PC-9 (cell line): Measurements from ENCODE around the gene ELP4. TPM values are rescaled to one million over a fixed set of nuclear protein-coding genes. Genes with fewer than 3 reads are reported as not detected.

Experiments used
- BruUV-seq: library from RNA; stranded (reverse); fragments of 400-500 nt; replicated peaks from 2 replicates; lab custom pipeline; 2021; lab: Mats Ljungman, UMichigan
- CTCF ChIA-PET: fragments of 300-600 bp; sonication (Branson Sonifier 250); formaldehyde crosslinking; loops from one replicate; lab custom pipeline; 2022; ENCODE audit warnings: antibody characterized with exemption; lab: Charles Lee
- POLR2A ChIA-PET: fragments of 300-600 bp; sonication (Branson Sonifier 250); formaldehyde crosslinking; loops from one replicate; lab custom pipeline; 2022; ENCODE audit warnings: antibody characterized with exemption; ENCODE audit not compliant: unreplicated experiment; lab: Charles Lee
- DNase-seq, 2 experiments: peaks; one replicate each; pipeline versions ENCODE4 v3.0.0 to v3.0.0-alpha.2; 2015 to 2022; ENCODE audit warnings: mixed read lengths in 1 of 2
- H2AFZ ChIP-seq: fragments of 200-600 bp; sonication (generic); 2 replicates; pipeline ENCODE4 v1.8.1; 2017; ENCODE audit warnings: antibody characterized with exemption
- H3F3A ChIP-seq: fragments of 200-600 bp; sonication (generic); 2 replicates; pipeline ENCODE4 v1.8.1; 2017; ENCODE audit warnings: antibody characterized with exemption, mild to moderate bottlenecking, low read depth; ENCODE audit not compliant: insufficient read depth
- H3K27ac ChIP-seq: fragments of 200-600 bp; sonication (generic); 2 replicates; pipeline ENCODE4 v1.6.1; 2016; ENCODE audit warnings: mixed run types
- H3K27me3 ChIP-seq: fragments of 200-600 bp; sonication (generic); 2 replicates; pipeline ENCODE4 v1.6.1; 2016; ENCODE audit warnings: low read depth, mixed run types; ENCODE audit not compliant: insufficient read depth
- H3K36me3 ChIP-seq: fragments of 200-600 bp; sonication (generic); 2 replicates; pipeline ENCODE4 v1.6.1; 2016; ENCODE audit warnings: low read depth, mixed run types
- H3K4me1 ChIP-seq: fragments of 200-600 bp; sonication (generic); replicated peaks from 2 replicates; pipeline ENCODE4 v1.6.1; 2016; ENCODE audit warnings: mixed run types; ENCODE audit not compliant: insufficient read depth
- H3K4me2 ChIP-seq: fragments of 200-600 bp; sonication (generic); 2 replicates; pipeline ENCODE4 v1.6.1; 2017; ENCODE audit warnings: mixed run types
- H3K4me3 ChIP-seq: fragments of 200-600 bp; sonication (generic); 2 replicates; pipeline ENCODE4 v1.6.1; 2016; ENCODE audit warnings: mixed run types
- H3K79me2 ChIP-seq: fragments of 200-600 bp; sonication (generic); 2 replicates; pipeline ENCODE4 v1.6.1; 2017; ENCODE audit warnings: low read depth, mixed run types
- H3K9me2 ChIP-seq: fragments of 200-600 bp; sonication (generic); 2 replicates; pipeline ENCODE4 v1.8.1; 2017; ENCODE audit warnings: mild to moderate bottlenecking; ENCODE audit not compliant: insufficient read depth
- H3K9me3 ChIP-seq: fragments of 200-600 bp; sonication (generic); 2 replicates; pipeline ENCODE4 v1.8.1; 2016; ENCODE audit warnings: low read depth; ENCODE audit not compliant: insufficient read depth
- H4K20me1 ChIP-seq: fragments of 200-600 bp; sonication (generic); 2 replicates; pipeline ENCODE4 v1.8.1; 2017; ENCODE audit not compliant: insufficient read depth
- EZH2 ChIP-seq: fragments of 200-600 bp; sonication (generic); IDR thresholded peaks from 2 replicates; pipeline ENCODE4 v1.8.0; 2017; ENCODE audit warnings: antibody characterized with exemption, low read depth
- intact Hi-C: fragments of 100-400 bp; cut with micrococcal nuclease; formaldehyde crosslinking; loops from one replicate; pipeline ENCODE4 v1.10.0; 2022; ENCODE audit not compliant: unreplicated experiment
- total RNA-seq: library from RNA; stranded (reverse); gene quantifications from 2 replicates; pipeline ENCODE4 v1.2.3, GENCODE V29; 2021
- TF ChIP-seq, protein P1 (sequence below): fragments of 200-600 bp; sonication (generic); conservative IDR thresholded peaks from 2 replicates; pipeline ENCODE4 v1.6.1; 2017; ENCODE audit warnings: mixed run types, antibody characterized with exemption, mild to moderate bottlenecking, moderate library complexity

ELP4 gene
- total RNA-seq, 1 experiment from 2014 or later: 20.5 TPM

DNA sequence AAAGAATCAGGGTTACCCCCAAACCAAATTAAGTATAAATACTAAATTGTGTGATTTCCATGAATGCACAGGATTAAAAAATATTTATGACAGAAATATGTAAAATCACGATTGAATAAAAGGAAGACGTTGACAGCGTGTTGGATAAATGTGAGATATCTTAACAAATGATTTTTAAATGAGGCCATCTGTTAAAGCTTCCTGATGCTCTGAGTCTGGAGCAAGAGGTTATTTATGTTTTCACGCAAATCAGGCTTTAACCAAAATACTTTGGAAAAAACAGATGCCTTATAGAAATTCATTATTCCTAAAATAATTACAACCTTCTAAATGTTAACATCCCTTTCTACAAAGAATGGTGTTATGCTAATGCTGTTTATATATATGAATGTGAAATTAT, 178.3 kb downstream of the ELP4 start:
- no peak overlapping the region for H3K4me2 ChIP-seq
- BruUV-seq: no TSS peak
- no peak overlapping the region for H3K27ac ChIP-seq
- no peak overlapping the region for H2AFZ ChIP-seq
- ChIA-PET POLR2A (no interaction called here), CTCF (no interaction called here)
- H3K9me3 ChIP-seq: no peaks in the 10 kb centered on the region
- intact Hi-C loops: no loop called here
- H3K4me3 ChIP-seq: no peak overlapping the region
- H3K4me1 ChIP-seq: peaks cover 9% of the 10 kb centered on the region; the same call in 1 of the 2 replicates
- H3F3A ChIP-seq: peaks cover 13% of the 10 kb centered on the region
- no peaks in the 10 kb centered on the region for H3K27me3 ChIP-seq
- no peak for TF ChIP-seq EZH2
- TF ChIP-seq, protein P1, sequence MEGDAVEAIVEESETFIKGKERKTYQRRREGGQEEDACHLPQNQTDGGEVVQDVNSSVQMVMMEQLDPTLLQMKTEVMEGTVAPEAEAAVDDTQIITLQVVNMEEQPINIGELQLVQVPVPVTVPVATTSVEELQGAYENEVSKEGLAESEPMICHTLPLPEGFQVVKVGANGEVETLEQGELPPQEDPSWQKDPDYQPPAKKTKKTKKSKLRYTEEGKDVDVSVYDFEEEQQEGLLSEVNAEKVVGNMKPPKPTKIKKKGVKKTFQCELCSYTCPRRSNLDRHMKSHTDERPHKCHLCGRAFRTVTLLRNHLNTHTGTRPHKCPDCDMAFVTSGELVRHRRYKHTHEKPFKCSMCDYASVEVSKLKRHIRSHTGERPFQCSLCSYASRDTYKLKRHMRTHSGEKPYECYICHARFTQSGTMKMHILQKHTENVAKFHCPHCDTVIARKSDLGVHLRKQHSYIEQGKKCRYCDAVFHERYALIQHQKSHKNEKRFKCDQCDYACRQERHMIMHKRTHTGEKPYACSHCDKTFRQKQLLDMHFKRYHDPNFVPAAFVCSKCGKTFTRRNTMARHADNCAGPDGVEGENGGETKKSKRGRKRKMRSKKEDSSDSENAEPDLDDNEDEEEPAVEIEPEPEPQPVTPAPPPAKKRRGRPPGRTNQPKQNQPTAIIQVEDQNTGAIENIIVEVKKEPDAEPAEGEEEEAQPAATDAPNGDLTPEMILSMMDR: no peak
- no peaks in the 10 kb centered on the region for H3K9me2 ChIP-seq
- H4K20me1 ChIP-seq: no peaks in the 10 kb centered on the region
- H3K79me2 ChIP-seq: no peaks in the 10 kb centered on the region
- DNase-seq: no peak
- H3K36me3 ChIP-seq: no peaks in the 10 kb centered on the region

DNA sequence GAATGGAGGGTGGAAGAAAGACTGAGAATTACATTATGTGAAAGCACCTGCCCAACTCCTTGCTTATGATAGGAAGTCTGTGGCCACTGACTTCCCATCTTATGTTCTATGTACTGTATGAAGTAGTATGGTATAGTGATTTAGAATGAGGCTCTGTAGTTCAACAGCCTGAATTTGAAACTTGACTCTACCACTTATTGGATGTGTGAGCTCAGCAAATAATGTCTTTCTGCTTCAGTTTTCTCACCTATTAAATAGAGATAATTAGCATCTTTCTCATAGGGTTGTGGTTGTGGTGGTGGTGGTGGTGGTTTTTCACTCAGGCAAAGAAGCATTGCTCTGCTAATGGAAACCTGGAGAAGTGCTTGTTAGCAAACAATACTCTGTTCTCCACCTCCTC, 180.0 kb downstream of the ELP4 start:
- Histone ChIP-seq H3K4me2 (no peak overlapping the region), H3K9me2 (no peaks in the 10 kb centered on the region), H3K27ac (no peak overlapping the region), H3K4me1 (peaks cover 1% of the 10 kb centered on the region; the same call in 1 of the 2 replicates), H3K9me3 (no peaks in the 10 kb centered on the region), H3K36me3 (no peaks in the 10 kb centered on the region), H3K79me2 (no peaks in the 10 kb centered on the region), H3K4me3 (no peak overlapping the region), H4K20me1 (no peaks in the 10 kb centered on the region), H3K27me3 (no peaks in the 10 kb centered on the region), H3F3A (0 out of 2 replicates have a peak, but pooled peaks cover 4% of the 10 kb centered on the region), H2AFZ (no peak overlapping the region)
- POLR2A ChIA-PET: no interaction called here
- CTCF ChIA-PET: no interaction called here
- BruUV-seq: no TSS peak
- no peak for TF ChIP-seq EZH2
- TF ChIP-seq, protein P1: no peak
- no peak for DNase-seq
- intact Hi-C loops: no loop called here

DNA sequence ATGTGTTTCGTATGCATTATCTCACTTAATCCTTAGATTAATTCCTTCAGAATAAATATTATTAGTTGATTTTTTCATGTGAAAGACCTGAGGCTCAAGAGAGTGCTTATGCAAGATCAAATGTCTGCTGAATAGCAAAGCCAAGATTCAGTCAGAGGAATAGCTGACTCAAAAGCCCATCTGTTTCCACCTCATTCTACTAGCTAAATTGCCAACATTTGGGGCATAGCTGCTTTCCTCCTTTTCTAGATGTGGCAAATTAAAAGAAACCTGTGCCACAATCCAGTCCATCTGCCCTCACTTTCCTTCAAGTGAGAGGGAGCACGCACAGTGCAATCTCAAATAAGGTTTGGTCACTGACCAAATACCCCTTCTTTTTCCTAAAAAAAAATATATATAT, 180.5 kb downstream of the ELP4 start:
- no TSS peak for BruUV-seq
- H3K4me3 ChIP-seq: no peak overlapping the region
- H3F3A ChIP-seq: no peaks in the 10 kb centered on the region
- intact Hi-C loops: no loop called here
- no peaks in the 10 kb centered on the region for H3K4me1 ChIP-seq
- POLR2A ChIA-PET: no interaction called here
- no peaks in the 10 kb centered on the region for H3K9me3 ChIP-seq
- H4K20me1 ChIP-seq: no peaks in the 10 kb centered on the region
- TF ChIP-seq EZH2: no peak
- TF ChIP-seq, protein P1: no peak
- H3K27me3 ChIP-seq: no peaks in the 10 kb centered on the region
- DNase-seq: no peak
- H3K9me2 ChIP-seq: no peaks in the 10 kb centered on the region
- H2AFZ ChIP-seq: no peak overlapping the region
- H3K27ac ChIP-seq: no peak overlapping the region
- H3K4me2 ChIP-seq: no peak overlapping the region
- no peaks in the 10 kb centered on the region for H3K79me2 ChIP-seq
- CTCF ChIA-PET: no interaction called here
- no peaks in the 10 kb centered on the region for H3K36me3 ChIP-seq
